PC-9 (cell line): ENCODE results near the gene TSTD1. TPM values are rescaled to one million over a fixed set of nuclear protein-coding genes. Genes with fewer than 3 reads are reported as not detected.
A peak's percentile ranks its signal among the peaks of the same experiment; 100 is the strongest.

Source experiments
- BruUV-seq: library from RNA; stranded (reverse); fragments of 400-500 nt; replicated peaks from 2 replicates; lab custom pipeline; 2021; lab: Mats Ljungman, UMichigan
- CTCF ChIA-PET: fragments of 300-600 bp; sonication (Branson Sonifier 250); formaldehyde crosslinking; loops from one replicate; lab custom pipeline; 2022; ENCODE audit warnings: antibody characterized with exemption; lab: Charles Lee
- POLR2A ChIA-PET: fragments of 300-600 bp; sonication (Branson Sonifier 250); formaldehyde crosslinking; loops from one replicate; lab custom pipeline; 2022; ENCODE audit warnings: antibody characterized with exemption; ENCODE audit not compliant: unreplicated experiment; lab: Charles Lee
- DNase-seq, 2 experiments: peaks; one replicate each; pipeline versions ENCODE4 v3.0.0 to v3.0.0-alpha.2; 2015 to 2022; ENCODE audit warnings: mixed read lengths in 1 of 2
- H2AFZ ChIP-seq: fragments of 200-600 bp; sonication (generic); 2 replicates; pipeline ENCODE4 v1.8.1; 2017; ENCODE audit warnings: antibody characterized with exemption
- H3F3A ChIP-seq: fragments of 200-600 bp; sonication (generic); 2 replicates; pipeline ENCODE4 v1.8.1; 2017; ENCODE audit warnings: antibody characterized with exemption, mild to moderate bottlenecking, low read depth; ENCODE audit not compliant: insufficient read depth
- H3K27ac ChIP-seq: fragments of 200-600 bp; sonication (generic); 2 replicates; pipeline ENCODE4 v1.6.1; 2016; ENCODE audit warnings: mixed run types
- H3K27me3 ChIP-seq: fragments of 200-600 bp; sonication (generic); 2 replicates; pipeline ENCODE4 v1.6.1; 2016; ENCODE audit warnings: low read depth, mixed run types; ENCODE audit not compliant: insufficient read depth
- H3K36me3 ChIP-seq: fragments of 200-600 bp; sonication (generic); 2 replicates; pipeline ENCODE4 v1.6.1; 2016; ENCODE audit warnings: low read depth, mixed run types
- H3K4me1 ChIP-seq: fragments of 200-600 bp; sonication (generic); replicated peaks from 2 replicates; pipeline ENCODE4 v1.6.1; 2016; ENCODE audit warnings: mixed run types; ENCODE audit not compliant: insufficient read depth
- H3K4me2 ChIP-seq: fragments of 200-600 bp; sonication (generic); 2 replicates; pipeline ENCODE4 v1.6.1; 2017; ENCODE audit warnings: mixed run types
- H3K4me3 ChIP-seq: fragments of 200-600 bp; sonication (generic); 2 replicates; pipeline ENCODE4 v1.6.1; 2016; ENCODE audit warnings: mixed run types
- H3K79me2 ChIP-seq: fragments of 200-600 bp; sonication (generic); 2 replicates; pipeline ENCODE4 v1.6.1; 2017; ENCODE audit warnings: low read depth, mixed run types
- H3K9me2 ChIP-seq: fragments of 200-600 bp; sonication (generic); 2 replicates; pipeline ENCODE4 v1.8.1; 2017; ENCODE audit warnings: mild to moderate bottlenecking; ENCODE audit not compliant: insufficient read depth
- H3K9me3 ChIP-seq: fragments of 200-600 bp; sonication (generic); 2 replicates; pipeline ENCODE4 v1.8.1; 2016; ENCODE audit warnings: low read depth; ENCODE audit not compliant: insufficient read depth
- H4K20me1 ChIP-seq: fragments of 200-600 bp; sonication (generic); 2 replicates; pipeline ENCODE4 v1.8.1; 2017; ENCODE audit not compliant: insufficient read depth
- EZH2 ChIP-seq: fragments of 200-600 bp; sonication (generic); IDR thresholded peaks from 2 replicates; pipeline ENCODE4 v1.8.0; 2017; ENCODE audit warnings: antibody characterized with exemption, low read depth
- intact Hi-C: fragments of 100-400 bp; cut with micrococcal nuclease; formaldehyde crosslinking; loops from one replicate; pipeline ENCODE4 v1.10.0; 2022; ENCODE audit not compliant: unreplicated experiment
- total RNA-seq: library from RNA; stranded (reverse); gene quantifications from 2 replicates; pipeline ENCODE4 v1.2.3, GENCODE V29; 2021
- TF ChIP-seq, protein P1 (sequence below): fragments of 200-600 bp; sonication (generic); conservative IDR thresholded peaks from 2 replicates; pipeline ENCODE4 v1.6.1; 2017; ENCODE audit warnings: mixed run types, antibody characterized with exemption, mild to moderate bottlenecking, moderate library complexity

Gene TSTD1
- total RNA-seq, 1 experiment from 2014 or later = 51.4 TPM

DNA sequence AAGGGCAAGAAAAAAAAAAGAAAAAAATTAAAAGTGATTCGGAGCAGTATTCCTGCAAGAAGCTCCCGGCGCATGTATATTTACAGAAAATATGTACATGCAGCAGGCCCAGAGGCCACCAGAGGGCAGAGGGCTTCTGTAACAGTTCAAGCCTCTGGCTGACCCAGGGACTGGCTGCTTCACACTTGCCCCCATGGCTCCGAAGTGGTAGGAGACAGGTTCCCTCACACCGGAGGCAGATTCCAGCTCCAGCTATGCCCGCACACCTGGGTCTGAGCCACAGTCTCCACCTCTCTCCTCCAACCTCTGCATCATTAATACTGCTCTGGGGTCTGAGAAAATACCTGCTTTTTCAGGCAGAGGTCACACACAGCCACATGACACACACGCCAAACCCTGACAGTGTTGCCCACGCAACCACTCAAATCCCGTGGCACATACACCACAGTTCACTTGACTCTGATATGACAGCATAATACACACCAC lies 33.2 kb upstream of the TSTD1 start:
- Histone ChIP-seq H4K20me1 (no peaks in the 10 kb centered on the region), H3K4me1 (no peaks in the 10 kb centered on the region), H3F3A (no peaks in the 10 kb centered on the region; the same call in none of the 2 replicates), H3K27ac (no peak overlapping the region), H3K36me3 (no peaks in the 10 kb centered on the region), H2AFZ (no peak overlapping the region), H3K9me2 (no peaks in the 10 kb centered on the region), H3K4me2 (no peak overlapping the region), H3K27me3 (no peaks in the 10 kb centered on the region), H3K79me2 (no peaks in the 10 kb centered on the region), H3K4me3 (no peak overlapping the region), H3K9me3 (no peaks in the 10 kb centered on the region)
- DNase-seq = peak in 1 of 2 experiments; percentile 50
- CTCF ChIA-PET = interaction anchor here (0.6 to 1.0 kb wide), 4 partner anchors 25 to 36 kb away, joined by 3 to 6 read pairs (median 4); no protein-coding TSS in a partner anchor
- intact Hi-C loops = loop anchor here (1.0 kb wide), 1 partner anchor 25 kb away; no protein-coding TSS in a partner anchor
- POLR2A ChIA-PET = interaction anchor here (0.7 kb wide), 1 partner anchor 17 kb away, joined by 3 read pairs; the partner anchor contains the start of gene NECTIN4
- no peak for TF ChIP-seq EZH2
- TF ChIP-seq, protein P1, sequence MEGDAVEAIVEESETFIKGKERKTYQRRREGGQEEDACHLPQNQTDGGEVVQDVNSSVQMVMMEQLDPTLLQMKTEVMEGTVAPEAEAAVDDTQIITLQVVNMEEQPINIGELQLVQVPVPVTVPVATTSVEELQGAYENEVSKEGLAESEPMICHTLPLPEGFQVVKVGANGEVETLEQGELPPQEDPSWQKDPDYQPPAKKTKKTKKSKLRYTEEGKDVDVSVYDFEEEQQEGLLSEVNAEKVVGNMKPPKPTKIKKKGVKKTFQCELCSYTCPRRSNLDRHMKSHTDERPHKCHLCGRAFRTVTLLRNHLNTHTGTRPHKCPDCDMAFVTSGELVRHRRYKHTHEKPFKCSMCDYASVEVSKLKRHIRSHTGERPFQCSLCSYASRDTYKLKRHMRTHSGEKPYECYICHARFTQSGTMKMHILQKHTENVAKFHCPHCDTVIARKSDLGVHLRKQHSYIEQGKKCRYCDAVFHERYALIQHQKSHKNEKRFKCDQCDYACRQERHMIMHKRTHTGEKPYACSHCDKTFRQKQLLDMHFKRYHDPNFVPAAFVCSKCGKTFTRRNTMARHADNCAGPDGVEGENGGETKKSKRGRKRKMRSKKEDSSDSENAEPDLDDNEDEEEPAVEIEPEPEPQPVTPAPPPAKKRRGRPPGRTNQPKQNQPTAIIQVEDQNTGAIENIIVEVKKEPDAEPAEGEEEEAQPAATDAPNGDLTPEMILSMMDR = peak; percentile 79
- BruUV-seq = no TSS peak

GRCh38 chr1:161070761-161071160 lies 32.0 kb upstream of the TSTD1 start:
- CTCF ChIA-PET = no interaction called here
- H4K20me1 ChIP-seq = no peaks in the 10 kb centered on the region
- BruUV-seq = no TSS peak
- H3K4me1 ChIP-seq = no peaks in the 10 kb centered on the region
- no peaks in the 10 kb centered on the region for H3K27me3 ChIP-seq
- no peaks in the 10 kb centered on the region for H3K9me3 ChIP-seq
- H3K4me3 ChIP-seq = no peak overlapping the region
- no peak overlapping the region for H3K27ac ChIP-seq
- no peak for DNase-seq
- H2AFZ ChIP-seq = no peak overlapping the region
- no peaks in the 10 kb centered on the region for H3K36me3 ChIP-seq
- POLR2A ChIA-PET = interaction anchor here (0.5 kb wide), 1 partner anchor 13 kb away, joined by 6 read pairs; no protein-coding TSS in a partner anchor
- H3F3A ChIP-seq = no peaks in the 10 kb centered on the region; the same call in none of the 2 replicates
- no peaks in the 10 kb centered on the region for H3K9me2 ChIP-seq
- intact Hi-C loops = no loop called here
- no peaks in the 10 kb centered on the region for H3K79me2 ChIP-seq
- TF ChIP-seq, protein P1 = no peak
- no peak for TF ChIP-seq EZH2
- no peak overlapping the region for H3K4me2 ChIP-seq

DNA sequence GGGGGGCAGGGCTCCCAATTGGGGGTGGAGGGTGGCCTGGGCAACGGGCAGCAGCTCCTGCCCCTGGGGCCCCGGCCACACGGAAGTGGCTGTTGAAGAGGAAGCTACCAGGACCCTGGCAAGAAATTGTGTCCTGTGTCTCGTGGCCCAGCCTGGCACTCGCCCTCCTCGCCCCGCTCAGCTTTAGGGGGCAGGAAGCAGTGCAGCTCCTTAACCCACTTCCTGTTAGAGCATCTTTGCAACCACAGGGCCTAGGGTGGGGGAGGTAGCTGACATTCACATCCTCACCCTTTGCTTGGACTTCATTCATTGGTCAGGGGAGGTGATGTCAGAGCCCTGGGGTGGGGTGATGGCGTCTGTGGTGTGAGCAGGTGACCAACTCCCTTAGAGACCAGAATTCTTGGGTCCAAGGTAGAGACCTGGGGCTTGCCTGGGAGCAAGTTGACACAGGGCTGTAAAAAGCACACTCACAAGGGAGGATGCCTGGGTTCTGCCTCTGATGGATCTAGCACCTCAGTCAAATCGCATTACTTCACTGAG lies 31.0 kb upstream of the TSTD1 start, which contains the start of gene ARHGAP30:
TSS of gene ARHGAP30 (minus strand) at position 161 of the 540 bp plus-strand sequence. CDS start 267 bp downstream, outside the sequence.
- DNase-seq = no peak
- Histone ChIP-seq H3K27ac (no peak within 1 kb of the TSS), H3K4me2 (no peak within 1 kb of the TSS), H3K9me2 (no peaks in the 10 kb centered on the region), H3F3A (no peaks in the 10 kb centered on the region; the same call in none of the 2 replicates), H2AFZ (no peak within 1 kb of the TSS), H3K4me1 (no peaks in the 10 kb centered on the region), H3K27me3 (no peaks in the 10 kb centered on the region), H3K9me3 (no peaks in the 10 kb centered on the region), H3K79me2 (no peaks in the 10 kb centered on the region), H4K20me1 (no peaks in the 10 kb centered on the region), H3K4me3 (no peak within 1 kb of the TSS), H3K36me3 (no peaks in the 10 kb centered on the region)
- CTCF ChIA-PET = no interaction called here
- intact Hi-C loops = no loop called here
- BruUV-seq = no TSS peak
- TF ChIP-seq EZH2 = no peak
- TF ChIP-seq, protein P1 = no peak
- POLR2A ChIA-PET = no interaction called here
